KOPT-K1 (cell line): ENCODE results near the gene FBXO7.

Source experiments
- H3K27ac ChIP-seq: fragments of 200-600 bp; sonication (generic); 2 replicates; pipeline ENCODE4 v1.5.1; 2016; ENCODE audit warnings: antibody characterized with exemption, mild to moderate bottlenecking, low read depth, low read length; ENCODE audit not compliant: poor library complexity, severe bottlenecking
- H3K36me3 ChIP-seq: fragments of 200-600 bp; sonication (generic); 2 replicates; pipeline ENCODE4 v1.5.1; 2017; ENCODE audit warnings: antibody characterized with exemption, mild to moderate bottlenecking, low read length, moderate library complexity; ENCODE audit not compliant: insufficient read depth
- H3K9me3 ChIP-seq: fragments of 200-600 bp; sonication (generic); 2 replicates; pipeline ENCODE4 v1.5.1; 2017; ENCODE audit warnings: antibody characterized with exemption, low read length, mild to moderate bottlenecking; ENCODE audit not compliant: insufficient read depth, poor library complexity, severe bottlenecking

FBXO7 gene

DNA sequence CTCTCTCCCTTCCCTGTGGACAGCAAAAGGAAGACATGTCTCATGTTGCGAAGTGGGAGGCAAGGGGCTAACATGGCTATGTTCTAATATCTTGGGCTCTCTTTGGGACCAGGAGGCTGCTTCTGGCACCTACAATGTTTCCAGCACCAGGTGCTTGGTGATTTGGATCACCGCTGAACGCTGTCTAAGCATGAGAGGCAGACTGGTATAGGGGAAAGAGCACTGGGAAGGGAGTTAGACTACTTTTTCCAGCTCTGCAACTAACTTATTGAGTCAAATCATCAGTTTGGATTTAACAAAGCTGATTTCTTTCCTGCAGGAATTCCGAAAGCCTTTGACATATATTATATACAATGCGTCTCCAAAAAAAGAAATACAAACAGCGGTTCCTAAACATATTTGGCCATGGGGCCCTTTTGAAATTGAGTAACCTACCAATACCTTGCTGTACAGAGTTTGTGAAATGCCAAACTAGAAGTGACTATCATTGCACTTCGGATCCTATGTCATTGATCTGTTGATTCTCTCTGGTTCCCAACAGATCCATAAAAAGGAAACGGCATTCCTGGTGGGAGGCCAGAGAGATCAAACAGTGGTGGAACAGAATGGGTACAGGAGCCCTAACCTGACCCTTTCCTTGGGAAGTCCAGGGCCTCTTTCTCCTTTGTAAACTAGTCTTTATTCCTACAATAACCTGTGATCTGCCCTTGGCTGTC lies 37.8 kb downstream of the FBXO7 start:
- Histone ChIP-seq H3K27ac (no peak overlapping the region), H3K36me3 (no peaks in the 10 kb centered on the region), H3K9me3 (no peaks in the 10 kb centered on the region)

DNA sequence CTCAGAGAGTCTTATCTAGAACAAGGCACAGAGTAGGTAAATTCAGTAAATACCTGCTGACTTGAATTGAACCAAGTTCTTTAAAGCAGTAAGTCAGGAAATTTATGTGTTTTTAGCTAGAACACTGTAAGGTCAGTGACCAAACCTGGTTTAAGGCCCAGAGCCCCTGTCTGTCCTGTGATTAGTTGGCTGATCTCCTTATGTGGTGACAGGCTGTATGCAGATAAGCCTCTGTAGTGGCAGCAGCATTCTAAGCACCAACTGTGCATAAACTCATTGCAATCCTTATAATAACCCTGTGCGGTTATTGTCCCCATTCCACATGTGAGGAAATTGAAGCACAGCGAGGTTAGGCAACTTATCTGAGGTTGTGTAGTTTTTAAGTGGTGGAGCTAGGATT lies 40.5 kb downstream of the FBXO7 start:
- Histone ChIP-seq H3K36me3 (no peaks in the 10 kb centered on the region), H3K27ac (no peak overlapping the region), H3K9me3 (no peaks in the 10 kb centered on the region)

DNA sequence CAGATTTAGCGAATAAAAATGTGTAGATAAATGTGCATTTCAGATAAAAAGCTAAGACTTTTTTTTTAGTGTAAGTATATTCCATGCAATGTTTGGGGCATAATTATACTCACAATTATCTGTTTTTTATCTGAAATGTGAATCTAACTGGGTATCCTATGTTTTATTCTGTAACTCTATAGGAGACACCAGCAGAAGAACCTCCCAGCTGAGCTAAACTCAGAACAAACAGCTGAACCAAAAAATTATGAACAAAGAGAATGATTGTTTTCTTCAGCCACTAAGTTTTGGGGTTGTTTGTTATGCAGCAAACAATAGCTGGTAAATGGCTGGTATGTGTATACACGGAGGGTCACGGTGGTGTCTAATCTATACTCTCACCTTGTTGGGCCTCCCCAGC lies 42.9 kb downstream of the FBXO7 start:
- no peaks in the 10 kb centered on the region for H3K36me3 ChIP-seq
- H3K27ac ChIP-seq: no peak overlapping the region
- H3K9me3 ChIP-seq: no peaks in the 10 kb centered on the region

DNA sequence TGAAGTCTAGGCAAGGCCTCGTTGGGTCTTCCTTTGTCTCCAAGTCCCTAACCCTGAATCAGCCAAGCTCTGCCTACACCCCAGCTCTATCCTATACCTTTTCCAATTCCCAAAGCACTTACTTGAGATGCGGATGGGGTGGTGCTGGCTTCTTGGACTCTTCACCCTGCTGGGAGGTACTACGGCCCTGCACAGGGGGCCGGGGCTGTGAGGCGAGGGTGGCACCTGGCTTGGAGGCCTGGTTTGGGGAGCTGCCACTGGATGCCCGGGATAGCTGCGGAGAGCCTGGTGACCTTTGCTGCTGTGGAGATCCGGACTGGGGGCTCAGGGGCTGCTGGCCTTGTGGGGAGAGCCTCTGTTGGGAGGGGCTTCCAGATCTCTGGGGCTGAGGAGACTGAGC lies 43.3 kb downstream of the FBXO7 start:
- no peaks in the 10 kb centered on the region for H3K36me3 ChIP-seq
- no peaks in the 10 kb centered on the region for H3K9me3 ChIP-seq
- H3K27ac ChIP-seq: no peak overlapping the region

DNA sequence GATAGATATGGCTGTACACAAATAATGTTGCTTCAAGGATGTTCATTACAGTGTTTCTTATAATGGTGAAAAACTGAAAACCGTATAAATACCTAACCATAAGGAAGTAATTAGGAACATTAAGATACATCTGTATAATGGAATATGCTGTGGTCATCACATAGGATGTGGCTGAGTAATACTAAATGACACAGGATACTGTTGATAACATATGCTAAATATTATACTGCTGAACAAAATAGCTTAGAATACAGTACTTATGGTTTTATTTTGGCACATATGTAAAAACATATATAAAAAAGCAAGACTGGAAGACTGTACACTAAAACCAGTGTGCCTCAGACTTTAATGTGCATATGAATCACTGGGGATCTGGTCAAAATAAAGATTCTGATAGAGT lies 43.8 kb downstream of the FBXO7 start:
- Histone ChIP-seq H3K36me3 (no peaks in the 10 kb centered on the region), H3K27ac (no peak overlapping the region), H3K9me3 (no peaks in the 10 kb centered on the region)

DNA sequence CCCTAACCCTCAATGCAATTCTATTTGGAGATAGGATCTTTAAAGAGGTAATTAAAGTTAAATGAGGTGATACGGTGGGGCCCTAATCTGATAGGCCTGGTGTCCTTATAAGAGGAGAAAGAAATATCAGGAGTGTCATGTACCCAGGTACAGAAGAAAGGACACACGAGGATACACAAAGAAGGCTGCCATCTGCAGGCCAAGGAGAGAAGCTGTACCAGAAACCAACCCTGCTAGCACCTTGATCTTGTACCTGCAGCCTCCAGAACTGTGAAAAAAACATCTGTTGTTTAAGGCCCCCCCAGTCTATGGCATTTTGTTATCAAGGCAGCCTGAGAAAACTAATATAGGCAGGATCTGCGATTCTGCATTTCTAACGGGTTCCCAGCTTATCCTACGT lies 44.2 kb downstream of the FBXO7 start:
- Histone ChIP-seq H3K9me3 (no peaks in the 10 kb centered on the region), H3K36me3 (no peaks in the 10 kb centered on the region), H3K27ac (no peak overlapping the region)

DNA sequence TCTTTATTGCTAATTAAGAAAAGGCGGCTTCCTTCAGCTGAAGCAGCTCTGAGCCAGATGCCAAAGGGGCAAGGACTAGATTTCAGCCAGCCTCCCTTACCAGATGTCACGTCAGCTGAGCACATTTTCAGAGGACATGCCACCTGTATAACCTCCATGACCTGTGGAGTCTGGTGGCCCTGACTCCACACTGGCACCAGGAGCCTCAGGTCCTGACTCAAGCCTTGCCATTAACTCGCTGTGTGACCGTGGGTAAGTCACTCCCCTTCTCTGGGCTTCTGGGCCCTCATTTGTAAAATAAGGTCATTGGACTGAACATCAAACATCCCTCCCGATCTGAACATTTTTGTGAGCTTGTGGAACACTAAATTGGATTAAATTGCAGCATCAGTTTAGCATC lies 46.0 kb downstream of the FBXO7 start:
- no peaks in the 10 kb centered on the region for H3K9me3 ChIP-seq
- no peaks in the 10 kb centered on the region for H3K36me3 ChIP-seq
- no peak overlapping the region for H3K27ac ChIP-seq

DNA sequence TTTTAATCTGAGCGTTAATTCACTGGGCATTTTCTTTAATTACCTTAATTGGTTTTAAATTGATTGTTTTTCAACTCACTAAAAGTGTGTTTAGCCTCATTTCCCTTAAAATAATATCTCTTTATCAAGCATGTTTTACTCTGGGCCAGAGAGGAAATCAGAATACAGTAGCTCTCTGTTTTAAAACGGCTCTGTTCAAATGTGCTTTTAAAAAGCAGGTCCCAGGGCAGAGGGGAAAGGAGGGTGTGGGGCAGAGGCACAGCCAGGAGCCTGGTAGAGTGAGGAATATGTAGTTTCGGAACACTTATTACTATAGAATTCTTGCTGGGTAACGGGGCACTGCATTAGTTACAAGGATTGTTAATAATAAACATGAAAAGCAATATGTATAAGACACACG lies 47.6 kb downstream of the FBXO7 start:
- H3K27ac ChIP-seq: no peak overlapping the region
- H3K36me3 ChIP-seq: no peaks in the 10 kb centered on the region
- H3K9me3 ChIP-seq: no peaks in the 10 kb centered on the region

DNA sequence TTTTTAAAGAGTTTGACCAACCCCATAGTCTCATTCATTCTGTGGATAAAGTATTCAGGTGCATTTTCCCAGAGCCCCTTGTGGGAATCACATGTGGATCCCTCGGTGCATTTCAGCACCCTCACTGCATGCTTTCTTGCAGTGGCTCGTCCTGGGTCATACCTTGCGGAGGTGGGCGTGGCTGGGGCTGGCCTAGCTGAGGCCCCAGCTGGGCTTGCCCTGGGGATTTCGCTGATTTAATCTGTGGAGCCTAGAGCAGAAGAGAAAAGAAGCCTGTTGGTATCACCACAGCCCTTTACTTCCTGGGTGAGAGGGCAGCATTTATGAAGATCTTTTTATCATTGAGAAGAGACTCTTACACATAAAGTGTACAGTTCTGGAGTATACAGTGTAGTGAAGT lies 53.1 kb downstream of the FBXO7 start:
- H3K9me3 ChIP-seq: no peaks in the 10 kb centered on the region
- H3K36me3 ChIP-seq: no peaks in the 10 kb centered on the region
- H3K27ac ChIP-seq: no peak overlapping the region

DNA sequence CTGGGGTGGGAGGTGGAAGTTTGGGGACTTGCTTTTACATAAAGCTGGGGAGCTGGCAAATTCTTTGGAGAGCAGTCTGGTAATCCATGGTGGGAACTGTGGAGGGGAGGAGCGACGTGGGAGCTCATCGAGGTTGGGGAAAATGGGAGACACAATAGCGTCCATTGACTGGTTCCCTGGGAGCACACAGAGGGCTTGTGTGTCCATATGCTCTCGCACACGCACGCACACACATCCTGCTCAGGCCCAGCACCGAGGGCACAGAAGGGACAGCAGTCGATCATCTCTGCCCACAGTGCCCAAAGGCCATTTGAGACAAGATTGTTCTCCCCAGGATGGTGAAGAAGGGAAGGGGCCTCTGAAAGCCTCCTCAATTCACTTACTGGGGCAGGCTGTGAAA lies 53.7 kb downstream of the FBXO7 start:
- H3K9me3 ChIP-seq: no peaks in the 10 kb centered on the region
- no peak overlapping the region for H3K27ac ChIP-seq
- no peaks in the 10 kb centered on the region for H3K36me3 ChIP-seq

DNA sequence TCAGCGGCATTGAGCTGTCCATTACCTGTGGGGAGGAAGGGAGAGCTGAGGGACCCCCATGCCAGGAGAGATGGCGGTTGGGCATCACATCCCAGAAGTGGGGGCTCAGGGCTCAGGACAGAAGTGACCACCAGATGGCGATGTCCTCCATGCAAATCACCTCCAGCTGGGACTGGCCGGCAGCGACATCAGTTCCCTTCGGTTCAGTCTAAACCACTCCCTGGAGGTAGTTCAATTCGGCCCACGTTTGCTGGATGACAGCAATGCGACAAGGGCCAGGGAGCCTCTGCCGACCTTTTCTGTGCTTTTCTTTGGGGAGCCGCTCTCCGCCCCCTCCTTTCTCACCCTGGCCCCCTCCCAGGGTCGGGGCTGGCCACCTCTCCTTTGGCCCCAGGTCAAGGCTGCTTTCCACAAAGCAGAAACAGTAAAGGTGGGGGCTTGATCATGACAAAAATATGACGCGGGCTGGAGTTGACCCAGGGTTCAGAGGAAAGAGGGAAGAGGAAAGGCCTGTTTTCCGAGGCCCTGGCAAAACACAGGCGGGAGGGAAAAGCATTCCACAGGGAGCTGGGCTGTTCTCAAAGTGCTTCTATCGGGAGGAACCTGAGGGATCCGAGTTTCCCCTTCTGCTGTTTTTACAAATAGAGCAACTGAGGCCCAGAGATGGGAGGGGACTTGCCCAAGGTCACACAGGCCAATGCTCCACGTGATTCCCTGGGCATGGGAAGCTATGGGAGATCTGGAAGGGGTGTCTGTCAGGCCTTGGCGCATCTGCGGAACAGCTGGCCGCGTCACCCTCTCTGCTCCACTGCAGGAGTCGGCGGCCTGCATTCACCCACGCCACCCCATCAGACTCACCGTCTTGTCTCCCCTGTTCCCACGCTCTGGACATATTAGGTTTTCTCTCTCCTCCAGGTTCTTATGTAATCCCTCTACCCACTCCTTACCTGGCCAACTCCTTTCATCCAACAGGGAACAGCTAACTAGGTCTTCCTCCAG lies 54.7 kb downstream of the FBXO7 start:
- H3K36me3 ChIP-seq: no peaks in the 10 kb centered on the region
- H3K9me3 ChIP-seq: no peaks in the 10 kb centered on the region
- no peak overlapping the region for H3K27ac ChIP-seq

DNA sequence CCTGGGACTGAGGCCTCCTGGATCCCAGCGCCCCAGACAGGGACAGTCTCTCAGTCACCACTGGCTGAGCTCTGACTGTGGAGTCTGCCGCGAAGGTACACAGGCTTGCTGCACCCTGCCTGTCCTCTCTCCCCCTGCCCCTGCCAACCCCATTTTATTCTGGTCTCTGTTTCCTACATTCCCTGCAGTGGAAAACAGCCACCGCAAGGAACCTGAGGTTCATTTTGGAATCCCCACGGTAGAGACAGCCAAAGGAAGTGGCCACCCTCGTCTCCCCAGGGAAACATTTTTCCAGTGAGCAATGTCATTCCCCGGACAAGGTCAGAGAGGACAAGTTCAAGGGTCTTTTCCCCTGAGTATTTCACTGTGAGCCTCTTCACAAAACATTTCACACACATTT lies 56.6 kb downstream of the FBXO7 start:
- H3K27ac ChIP-seq: no peak overlapping the region
- no peaks in the 10 kb centered on the region for H3K9me3 ChIP-seq
- H3K36me3 ChIP-seq: no peaks in the 10 kb centered on the region

DNA sequence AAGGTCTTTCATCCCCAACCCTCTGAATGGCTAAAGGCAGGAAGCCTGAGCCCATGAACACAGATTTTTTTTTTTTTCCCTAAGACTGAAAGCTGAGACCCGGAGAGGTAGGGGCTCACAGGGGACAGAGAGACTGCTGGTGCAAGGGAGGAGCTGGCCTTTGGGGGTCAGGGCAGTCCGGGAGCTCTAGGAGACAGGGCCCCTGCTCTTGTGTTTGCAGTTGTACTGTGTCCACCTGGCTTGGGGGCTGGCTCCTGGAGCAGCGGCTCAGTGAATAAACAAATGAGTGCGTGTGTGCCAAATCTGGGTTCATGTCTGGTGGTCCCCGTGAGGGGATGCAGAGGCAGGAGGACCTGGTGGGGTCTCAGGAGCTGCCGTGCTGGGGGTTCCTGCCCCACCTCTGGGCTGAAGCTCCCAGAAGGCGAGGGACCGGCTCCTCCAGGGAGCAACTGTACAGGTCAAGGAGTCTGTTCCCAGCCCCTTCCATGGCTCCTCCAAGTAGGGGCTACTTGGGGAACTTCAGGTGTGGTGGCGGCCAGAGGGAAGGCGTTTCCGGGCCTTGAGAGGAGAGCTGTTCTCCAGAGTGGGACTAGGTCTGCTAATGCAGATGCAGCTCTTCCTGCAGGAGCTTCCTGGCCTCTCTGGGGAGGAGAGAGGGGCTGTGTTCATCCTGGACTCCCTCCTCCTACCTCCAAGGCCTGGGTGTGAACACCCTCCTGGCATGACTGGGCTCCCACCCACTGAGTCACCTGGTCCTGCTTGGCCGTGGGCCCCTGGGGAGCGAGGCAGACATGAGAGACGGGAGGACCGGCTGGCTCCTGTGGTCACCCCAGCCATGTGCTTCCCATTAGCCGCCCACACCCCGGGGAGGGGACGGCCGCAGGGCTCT lies 57.6 kb downstream of the FBXO7 start:
- Histone ChIP-seq H3K9me3 (no peaks in the 10 kb centered on the region), H3K27ac (no peak overlapping the region), H3K36me3 (no peaks in the 10 kb centered on the region)

DNA sequence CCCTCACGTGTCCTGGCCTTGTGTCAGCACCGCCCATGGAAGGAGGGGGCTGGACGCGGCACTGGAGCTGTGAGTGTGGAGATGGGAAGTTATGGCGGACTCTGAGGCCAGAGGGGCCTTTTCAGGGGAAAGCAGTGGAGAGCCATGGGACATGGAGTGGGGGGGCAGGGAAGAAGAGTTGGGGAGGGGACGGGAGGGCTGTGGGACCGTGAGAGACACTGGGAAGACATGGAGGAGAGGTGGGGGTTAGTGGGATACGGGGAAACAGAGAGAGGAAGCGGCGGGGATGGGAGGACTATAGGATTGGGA lies 58.2 kb downstream of the FBXO7 start:
- Histone ChIP-seq H3K9me3 (no peaks in the 10 kb centered on the region), H3K36me3 (no peaks in the 10 kb centered on the region), H3K27ac (no peak overlapping the region)
